ENCODE data around the gene ADRA2C.

ADRA2C gene

GRCh38 chr4:3762753-3763549, 3.2 kb upstream of the ADRA2C start:
- no peak for DNase-seq

DNA sequence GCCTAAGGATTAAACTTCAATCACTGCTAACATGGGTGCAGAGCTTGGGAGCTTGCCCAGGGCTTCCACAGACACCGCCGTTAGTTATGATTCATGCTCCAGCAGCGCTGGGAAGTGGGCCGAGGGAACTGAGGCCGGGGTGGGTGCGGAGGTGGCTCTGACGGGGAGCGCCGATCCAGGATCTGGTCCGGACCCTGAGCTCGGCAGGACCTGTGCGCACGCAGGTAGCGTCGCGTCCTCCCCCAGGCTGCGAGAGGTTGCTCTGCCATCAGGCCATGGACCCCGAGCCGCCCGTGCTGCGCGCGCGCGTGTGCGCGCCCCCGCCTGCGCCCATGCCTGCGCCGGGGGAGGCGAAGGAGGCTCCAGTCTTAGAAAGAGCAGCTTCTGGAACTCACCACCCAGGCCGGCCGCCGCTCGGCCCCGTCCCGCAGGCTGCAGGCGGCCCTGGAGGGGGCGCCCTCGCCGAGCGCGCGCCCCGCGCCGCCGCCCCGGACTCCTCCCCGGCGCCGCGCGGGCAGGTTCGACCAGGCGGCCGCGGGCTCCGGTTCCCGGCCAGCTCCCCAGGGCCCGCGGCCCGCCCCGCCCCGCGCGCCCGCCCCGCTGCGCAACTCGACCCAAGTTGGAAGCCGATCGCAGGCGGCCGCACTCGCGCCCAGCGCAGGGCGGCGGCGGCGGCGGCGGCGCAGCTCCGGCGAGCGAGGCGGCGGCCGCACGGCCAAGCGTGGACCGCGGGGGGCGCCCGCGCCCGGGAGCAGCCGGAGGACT, 732 bp upstream of the ADRA2C start:
- peak; percentile 68 for DNase-seq

DNA sequence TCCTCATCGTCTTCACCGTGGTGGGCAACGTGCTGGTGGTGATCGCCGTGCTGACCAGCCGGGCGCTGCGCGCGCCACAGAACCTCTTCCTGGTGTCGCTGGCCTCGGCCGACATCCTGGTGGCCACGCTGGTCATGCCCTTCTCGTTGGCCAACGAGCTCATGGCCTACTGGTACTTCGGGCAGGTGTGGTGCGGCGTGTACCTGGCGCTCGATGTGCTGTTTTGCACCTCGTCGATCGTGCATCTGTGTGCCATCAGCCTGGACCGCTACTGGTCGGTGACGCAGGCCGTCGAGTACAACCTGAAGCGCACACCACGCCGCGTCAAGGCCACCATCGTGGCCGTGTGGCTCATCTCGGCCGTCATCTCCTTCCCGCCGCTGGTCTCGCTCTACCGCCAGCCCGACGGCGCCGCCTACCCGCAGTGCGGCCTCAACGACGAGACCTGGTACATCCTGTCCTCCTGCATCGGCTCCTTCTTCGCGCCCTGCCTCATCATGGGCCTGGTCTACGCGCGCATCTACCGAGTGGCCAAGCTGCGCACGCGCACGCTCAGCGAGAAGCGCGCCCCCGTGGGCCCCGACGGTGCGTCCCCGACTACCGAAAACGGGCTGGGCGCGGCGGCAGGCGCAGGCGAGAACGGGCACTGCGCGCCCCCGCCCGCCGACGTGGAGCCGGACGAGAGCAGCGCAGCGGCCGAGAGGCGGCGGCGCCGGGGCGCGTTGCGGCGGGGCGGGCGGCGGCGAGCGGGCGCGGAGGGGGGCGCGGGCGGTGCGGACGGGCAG, 792 bp downstream of the ADRA2C start:
- peak; percentile 14 for DNase-seq

GRCh38 chr4:3767570-3768288, 1.5 kb downstream of the ADRA2C start:
- DNase-seq, result no peak

- no peak for DNase-seq
Measured at GRCh38 chr4:3768842-3769641, 2.9 kb downstream of the ADRA2C start.

DNA sequence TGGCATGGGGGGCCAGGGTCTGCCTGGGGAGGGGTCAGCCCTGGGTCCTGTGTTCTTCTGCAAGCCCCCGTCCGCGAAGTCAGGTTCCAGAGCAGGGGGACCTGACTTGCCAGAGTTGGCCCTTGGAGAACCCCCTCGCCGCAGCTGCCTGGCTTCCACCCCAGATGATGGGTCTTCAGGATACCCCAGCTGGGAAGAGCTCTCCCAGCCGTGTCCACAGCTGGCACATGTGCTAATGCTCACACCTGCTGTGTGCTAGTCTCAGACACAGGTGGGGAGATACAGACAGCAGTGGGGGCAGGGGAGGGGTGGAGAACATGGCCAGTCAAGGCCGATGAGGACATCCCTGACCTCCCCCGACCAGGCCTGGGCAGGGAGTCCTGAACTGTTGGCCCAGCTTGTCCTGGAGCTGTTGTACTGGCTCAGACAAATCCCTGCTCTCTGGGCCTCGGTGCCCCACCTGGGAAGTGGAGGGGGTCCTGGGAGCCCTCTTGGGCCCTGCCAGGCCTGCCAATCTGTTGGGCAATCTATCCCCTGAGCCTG, 3.5 kb downstream of the ADRA2C start:
- DNase-seq, result no peak

- DNase-seq, result no peak
Measured at GRCh38 chr4:3770323-3771163, 4.4 kb downstream of the ADRA2C start.

GRCh38 chr4:3771164-3771809, 5.1 kb downstream of the ADRA2C start:
- DNase-seq, result no peak

DNA sequence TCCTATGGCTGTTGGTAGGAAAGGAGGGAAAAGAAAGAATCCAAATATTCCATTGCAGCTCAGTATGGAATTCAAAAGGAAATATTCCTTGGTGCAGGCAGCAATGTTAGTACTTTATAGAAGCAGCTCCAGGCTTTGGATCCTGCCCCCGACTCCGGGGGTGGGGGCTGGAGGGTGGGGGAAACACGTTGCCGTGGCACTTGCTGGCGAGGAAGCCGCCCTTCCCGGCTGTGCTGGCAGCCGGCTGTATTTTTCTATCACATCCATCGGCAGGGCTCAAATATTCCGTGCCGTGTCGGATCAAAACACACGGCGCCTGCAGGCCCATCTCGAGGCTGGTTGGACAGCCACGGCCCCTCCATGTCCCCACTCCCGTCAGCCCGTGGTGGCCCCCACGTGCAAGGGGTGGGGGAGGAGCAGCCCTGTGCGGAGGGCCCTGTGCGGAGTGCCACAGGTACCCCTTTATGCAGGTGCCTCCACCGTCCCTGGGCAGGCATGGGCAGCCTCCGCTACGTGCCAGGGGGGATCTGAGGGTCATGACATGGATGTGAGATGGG, 5.8 kb downstream of the ADRA2C start:
- no peak for DNase-seq

GRCh38 chr4:3772632-3773031, 6.4 kb downstream of the ADRA2C start:
- DNase-seq, result no peak

GRCh38 chr4:3773552-3774001, 7.4 kb downstream of the ADRA2C start:
- DNase-seq, result no peak

DNA sequence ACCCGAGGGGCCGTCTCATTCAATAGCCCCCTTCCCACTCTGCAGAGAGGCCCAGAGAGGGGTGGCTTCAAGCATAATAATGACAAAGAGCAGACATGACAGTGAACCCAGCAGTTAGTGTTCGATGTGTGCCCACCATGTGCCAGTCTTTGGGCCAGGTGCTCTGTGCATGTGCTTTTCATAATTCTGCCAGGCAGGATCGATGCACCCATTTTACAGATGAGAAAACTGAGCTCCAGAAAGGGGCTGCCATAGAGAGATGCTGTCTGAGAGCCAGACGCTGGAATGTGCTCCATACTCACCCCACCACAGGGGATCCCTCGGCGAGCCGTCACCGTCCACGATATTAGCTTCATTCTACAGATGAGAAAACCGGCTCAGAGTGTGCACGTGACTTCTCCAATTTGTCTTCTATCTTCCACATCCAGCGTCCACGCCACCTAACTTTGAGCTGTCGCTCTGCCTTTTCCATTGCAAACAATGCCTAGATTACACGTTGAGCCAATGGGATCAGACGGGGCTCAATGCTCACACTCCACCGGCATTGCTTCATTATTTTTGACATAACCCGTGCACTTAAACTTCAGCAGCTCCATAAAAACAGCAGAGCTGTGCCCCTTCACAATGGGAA, 8.2 kb downstream of the ADRA2C start:
- DNase-seq, result no peak

DNA sequence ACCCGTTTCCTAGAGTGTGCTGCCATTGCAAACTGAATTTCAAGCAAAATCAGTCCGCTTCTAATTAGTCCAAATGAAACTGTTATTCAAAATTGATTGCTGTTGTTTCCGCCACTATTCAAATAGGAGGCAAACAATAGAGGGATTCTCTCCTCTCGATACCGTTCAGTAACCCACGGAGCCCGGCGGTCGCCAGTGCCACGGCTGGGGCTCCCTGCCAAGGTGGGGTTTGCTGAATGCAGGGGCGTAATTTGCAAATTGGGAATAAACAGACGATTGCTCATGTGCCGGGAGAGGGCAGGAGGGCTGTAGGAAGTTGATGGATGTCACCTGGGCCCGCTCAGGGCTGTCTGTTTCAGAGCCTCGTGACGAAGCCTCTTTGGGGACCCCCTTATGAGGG, 8.8 kb downstream of the ADRA2C start:
- DNase-seq, result no peak

GRCh38 chr4:3775576-3775975, 9.4 kb downstream of the ADRA2C start:
- no peak for DNase-seq

- no peak for DNase-seq
Measured at GRCh38 chr4:3776166-3777032, 10.2 kb downstream of the ADRA2C start.

DNA sequence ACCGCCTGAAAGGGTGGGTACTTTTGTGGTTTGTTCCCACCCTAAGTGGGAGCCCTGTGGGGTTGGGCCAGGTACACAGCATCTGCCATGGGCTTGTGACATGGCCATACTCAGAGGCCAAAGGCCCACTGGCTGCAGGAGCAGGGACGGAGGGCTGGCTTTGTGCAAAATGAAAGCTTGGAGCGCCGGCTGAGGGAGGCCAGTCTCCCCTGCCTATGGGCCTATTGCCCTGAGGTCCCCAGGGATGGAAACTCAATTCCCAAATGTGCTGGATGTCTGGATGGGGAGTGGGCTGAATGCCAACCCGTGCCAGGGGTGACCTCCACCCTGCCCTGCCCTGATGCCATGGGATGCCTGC, 10.8 kb downstream of the ADRA2C start:
- no peak for DNase-seq

DNA sequence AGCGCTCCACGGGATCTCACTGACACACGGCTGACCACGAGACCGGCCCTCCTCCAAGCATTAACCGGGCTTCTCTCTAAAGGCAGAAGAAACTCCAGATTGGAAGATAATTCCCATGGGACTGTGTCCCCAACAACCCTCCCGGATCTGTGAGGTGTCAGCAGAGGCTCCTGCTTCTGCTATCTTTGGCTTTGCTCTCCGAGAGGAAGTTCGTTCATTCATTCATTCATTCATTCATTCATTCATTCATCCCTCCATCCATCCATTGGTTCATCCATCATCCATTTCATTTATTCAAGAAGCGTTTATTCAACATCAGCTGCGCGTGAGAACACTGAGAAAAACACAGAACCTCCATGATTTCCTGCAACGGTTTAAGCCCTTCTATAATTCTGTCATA, 11.5 kb downstream of the ADRA2C start:
- no peak for DNase-seq

GRCh38 chr4:3779509-3779908, 13.3 kb downstream of the ADRA2C start:
- no peak for DNase-seq

Measured in EL (cell line).